SK-N-SH (cell line): ENCODE measurements around the gene PIEZO2. TPM values are rescaled to one million over a fixed set of nuclear protein-coding genes. Genes with fewer than 3 reads are reported as not detected.

Source experiments
- CTCF ChIA-PET: fragments of 300-600, 350-600 bp; formaldehyde crosslinking; extraction: SDS; loops from one replicate; lab custom pipeline; 2021; lab: Yijun Ruan, JAX
- POLR2A ChIA-PET: fragments of 350-600 bp; sonication (Branson Sonifier 250); formaldehyde crosslinking; extraction: SDS; loops from one replicate; lab custom pipeline; 2020; ENCODE audit warnings: antibody characterized with exemption, inconsistent platforms; lab: Yijun Ruan, JAX
- DNase-seq: peaks from one replicate; pipeline ENCODE4 v3.0.0; 2012
- H2AFZ ChIP-seq: fragments of 200-600 bp; sonication (generic); 2 replicates; pipeline ENCODE4 v1.8.1; 2016; ENCODE audit warnings: antibody characterized with exemption, mild to moderate bottlenecking, low read depth
- H3F3A ChIP-seq: fragments of 200-600 bp; sonication (generic); replicated peaks from 2 replicates; pipeline ENCODE3; 2016; ENCODE audit warnings: antibody characterized with exemption, mild to moderate bottlenecking; ENCODE audit not compliant: insufficient read depth
- H3K27ac ChIP-seq, 2 experiments: fragments of 200-500 bp in 1 of 2; fragments of 200-600 bp in 1 of 2; sonication (Bioruptor generic) in 1 of 2; sonication (generic), shearing (Covaris generic) in 1 of 2; 2 replicates each; pipeline versions ENCODE4 v1.5.1 to v1.6.1; 2014 to 2016; ENCODE audit warnings: low read depth in 2 of 2, inconsistent platforms in 1 of 2, low read length in 1 of 2, mild to moderate bottlenecking in 1 of 2, mixed read lengths in 1 of 2
- H3K27me3 ChIP-seq: fragments of 200-600 bp; sonication (generic), shearing (Covaris generic); 2 replicates; pipeline ENCODE4 v1.6.1; 2016; ENCODE audit warnings: mixed run types; ENCODE audit not compliant: insufficient read depth
- H3K36me3 ChIP-seq, 2 experiments: fragments of 200-500 bp in 1 of 2; fragments of 200-600 bp in 1 of 2; sonication (Bioruptor generic) in 1 of 2; sonication (generic) in 1 of 2; replicated peaks in 1 of 2; 2 replicates each; pipeline versions ENCODE3 to v1.5.1; 2014 to 2016; ENCODE audit warnings: low read length in 1 of 2, mild to moderate bottlenecking in 1 of 2; ENCODE audit not compliant: insufficient read depth in 2 of 2, control insufficient read depth in 1 of 2
- H3K4me1 ChIP-seq, 2 experiments: fragments of 200-500 bp in 1 of 2; fragments of 200-600 bp in 1 of 2; sonication (Bioruptor generic) in 1 of 2; sonication (generic), shearing (Covaris generic) in 1 of 2; 2 replicates each; pipeline versions ENCODE4 v1.5.1 to v1.6.1; 2014 to 2016; ENCODE audit warnings: low read depth in 1 of 2, low read length in 1 of 2, mixed run types in 1 of 2; ENCODE audit not compliant: insufficient read depth in 2 of 2, control insufficient read depth in 1 of 2
- H3K4me2 ChIP-seq: fragments of 200-600 bp; sonication (generic), shearing (Covaris generic); 2 replicates; pipeline ENCODE4 v1.6.1; 2017; ENCODE audit warnings: mixed run types
- H3K4me3 ChIP-seq, 2 experiments: fragments of 200-500 bp in 1 of 2; fragments of 200-600 bp in 1 of 2; sonication (Bioruptor generic) in 1 of 2; sonication (generic), shearing (Covaris generic) in 1 of 2; 2 replicates each; pipeline versions ENCODE4 v1.5.1 to v1.8.1; 2014 to 2016; ENCODE audit warnings: low read depth in 2 of 2, inconsistent platforms in 1 of 2, low read length in 1 of 2, mild to moderate bottlenecking in 1 of 2, mixed read lengths in 1 of 2, moderate library complexity in 1 of 2
- H3K79me2 ChIP-seq: fragments of 200-600 bp; sonication (generic); 2 replicates; pipeline ENCODE4 v1.8.1; 2017; ENCODE audit warnings: mild to moderate bottlenecking; ENCODE audit not compliant: insufficient read depth
- H3K9ac ChIP-seq: fragments of 200-600 bp; sonication (generic); 2 replicates; pipeline ENCODE4 v1.6.1; 2017; ENCODE audit warnings: mixed run types
- H3K9me2 ChIP-seq: fragments of 200-600 bp; sonication (generic); 2 replicates; pipeline ENCODE4 v1.6.1; 2017; ENCODE audit warnings: mixed run types
- H3K9me3 ChIP-seq: fragments of 200-600 bp; sonication (generic); 2 replicates; pipeline ENCODE4 v1.6.1; 2017; ENCODE audit warnings: mixed run types, mild to moderate bottlenecking, moderate library complexity
- H4K20me1 ChIP-seq: fragments of 200-600 bp; sonication (generic); 2 replicates; pipeline ENCODE4 v1.6.1; 2017; ENCODE audit warnings: mild to moderate bottlenecking, mixed run types; ENCODE audit not compliant: insufficient read depth
- CHD2 ChIP-seq: fragments of 150-350 bp; IDR thresholded peaks from 2 replicates; pipeline ENCODE4 v1.6.1; 2018; ENCODE audit warnings: low read length; ENCODE audit not compliant: partially characterized antibody
- ELF1 ChIP-seq: IDR thresholded peaks from 2 replicates; pipeline ENCODE4 v1.4.0; 2012
- FOSL2 ChIP-seq: IDR thresholded peaks from 2 replicates; pipeline ENCODE4 v1.4.0; 2012; ENCODE audit warnings: low read depth, mild to moderate bottlenecking, moderate library complexity, borderline replicate concordance
- FOXM1 ChIP-seq: IDR thresholded peaks from 2 replicates; pipeline ENCODE4 v1.4.0; 2012; ENCODE audit warnings: low read depth, mild to moderate bottlenecking
- GATA2 ChIP-seq: sonication (generic); formaldehyde crosslinking; IDR thresholded peaks from 2 replicates; pipeline ENCODE4 v1.5.0; 2020; ENCODE audit warnings: mild to moderate bottlenecking, missing genetic modification reagents
- IRF3 ChIP-seq: fragments of 150-350 bp; IDR thresholded peaks from 2 replicates; pipeline ENCODE4 v1.6.1; 2016; ENCODE audit warnings: mild to moderate bottlenecking, low read depth, low read length
- JUND ChIP-seq: IDR thresholded peaks from 2 replicates; pipeline ENCODE4 v1.4.0; 2012
- MAX ChIP-seq: IDR thresholded peaks from 2 replicates; pipeline ENCODE4 v1.4.0; 2012; ENCODE audit warnings: low read depth
- NFIC ChIP-seq: IDR thresholded peaks from 2 replicates; pipeline ENCODE4 v1.4.0; 2012; ENCODE audit warnings: borderline replicate concordance
- NRF1 ChIP-seq: IDR thresholded peaks from 2 replicates; pipeline ENCODE4 v1.6.1; 2012; ENCODE audit warnings: low read depth, mild to moderate bottlenecking, low read length
- POLR2AphosphoS5 ChIP-seq: IDR thresholded peaks from 2 replicates; pipeline ENCODE4 v1.6.1; 2012; ENCODE audit warnings: low read depth, low read length
- RFX5 ChIP-seq: IDR thresholded peaks from 2 replicates; pipeline ENCODE4 v1.6.1; 2012; ENCODE audit warnings: mild to moderate bottlenecking, improper control_type of control experiment, low read length
- SIN3A ChIP-seq: IDR thresholded peaks from 2 replicates; pipeline ENCODE4 v1.6.1; 2012; ENCODE audit warnings: low read depth, mild to moderate bottlenecking, low read length, moderate library complexity, borderline replicate concordance
- TCF12 ChIP-seq: IDR thresholded peaks from 2 replicates; pipeline ENCODE4 v1.4.0; 2012
- TEAD4 ChIP-seq: IDR thresholded peaks from 2 replicates; pipeline ENCODE4 v1.4.0; 2012; ENCODE audit warnings: mild to moderate bottlenecking, borderline replicate concordance; ENCODE audit not compliant: insufficient read depth
- YY1 ChIP-seq: IDR thresholded peaks from 2 replicates; pipeline ENCODE4 v1.4.0; 2012; ENCODE audit warnings: low read depth, mild to moderate bottlenecking
- WGBS: methylation state at CpG from one replicate; pipeline ENCODE4 v1.1.6; 2017; ENCODE audit warnings: low lambda C conversion rate; 5-methylcytosine and 5-hydroxymethylcytosine counted together
- polyA plus RNA-seq, 3 experiments: library from polyadenylated mRNA; depleted of rRNA; stranded (reverse); fragments of >200 nt; gene quantifications; 2 replicates each; pipeline ENCODE4 v1.2.3, GENCODE V29; 2012
- TF ChIP-seq, protein P1 (sequence below): IDR thresholded peaks from 2 replicates; pipeline ENCODE4; 2012
- TF ChIP-seq, protein P2 (sequence below): fragments of 200-600 bp; sonication (generic); IDR thresholded peaks from 2 replicates; pipeline ENCODE4 v1.6.1; 2017; ENCODE audit warnings: antibody characterized with exemption, mild to moderate bottlenecking, moderate library complexity

The PIEZO2 gene
- polyA plus RNA-seq, 1 of the 3 experiments (the other 2 are of a cell fraction), result not detected

- TF ChIP-seq NRF1 (no peak), ELF1 (no peak), CHD2 (no peak), JUND (no peak)
Measured at GRCh38 chr18:11053293-11053692, 96.1 kb downstream of the PIEZO2 start (continued).

DNA sequence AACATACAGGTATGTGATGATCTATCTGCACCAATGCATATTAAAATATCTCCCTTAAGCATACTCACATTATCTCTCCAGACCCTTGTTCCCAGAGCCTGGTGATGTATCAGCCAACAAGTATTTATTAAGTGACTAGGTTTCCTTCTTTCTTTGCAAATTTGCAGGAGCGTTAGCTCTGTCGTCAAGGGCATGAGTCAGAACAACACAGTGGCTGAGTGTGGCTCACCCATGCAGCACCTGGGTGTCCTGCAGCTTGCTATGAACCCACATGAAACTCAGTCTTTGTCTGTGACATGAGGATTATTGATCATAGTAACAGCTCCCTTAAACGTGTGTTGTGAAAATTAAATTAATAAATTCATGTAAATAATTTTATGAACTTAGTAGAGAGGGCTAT, 96.6 kb downstream of the PIEZO2 start:
- Histone ChIP-seq H3F3A (no peaks in the 10 kb centered on the region), H3K9me3 (no peaks in the 10 kb centered on the region)
- TF ChIP-seq CHD2 (no peak), FOXM1 (no peak), JUND (no peak), RFX5 (no peak), TEAD4 (no peak), NRF1 (no peak), YY1 (no peak), IRF3 (no peak), MAX (no peak), POLR2AphosphoS5 (no peak), TCF12 (no peak)
- TF ChIP-seq, protein P1, sequence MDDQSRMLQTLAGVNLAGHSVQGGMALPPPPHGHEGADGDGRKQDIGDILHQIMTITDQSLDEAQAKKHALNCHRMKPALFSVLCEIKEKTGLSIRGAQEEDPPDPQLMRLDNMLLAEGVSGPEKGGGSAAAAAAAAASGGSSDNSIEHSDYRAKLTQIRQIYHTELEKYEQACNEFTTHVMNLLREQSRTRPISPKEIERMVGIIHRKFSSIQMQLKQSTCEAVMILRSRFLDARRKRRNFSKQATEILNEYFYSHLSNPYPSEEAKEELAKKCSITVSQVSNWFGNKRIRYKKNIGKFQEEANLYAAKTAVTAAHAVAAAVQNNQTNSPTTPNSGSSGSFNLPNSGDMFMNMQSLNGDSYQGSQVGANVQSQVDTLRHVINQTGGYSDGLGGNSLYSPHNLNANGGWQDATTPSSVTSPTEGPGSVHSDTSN, result no peak
- TF ChIP-seq, all 33 proteins: peak for 0
- Histone ChIP-seq H4K20me1 (no peaks in the 10 kb centered on the region), H3K4me3 (no peak overlapping the region), H3K9me2 (no peaks in the 10 kb centered on the region), H3K4me2 (no peak overlapping the region), H2AFZ (no peak overlapping the region), H3K79me2 (no peaks in the 10 kb centered on the region), H3K4me1 (no peaks in the 10 kb centered on the region), H3K9ac (no peak overlapping the region), H3K27ac (no peak overlapping the region), H3K36me3 (no peaks in the 10 kb centered on the region), H3K27me3 (peaks cover 4% of the 10 kb centered on the region)
- ChIA-PET POLR2A (no interaction called here), CTCF (interaction anchor here (0.6 to 5.1 kb wide), 2 partner anchors 13 to 22 kb away, joined by 3 to 27 read pairs; no protein-coding TSS in a partner anchor)
- DNase-seq, result no peak
- WGBS, result 18% methylated on average over 3 of the region's 3 CpGs

- no peaks in the 10 kb centered on the region for H3K9me3 ChIP-seq
- ChIA-PET CTCF (interaction anchor here (1.6 to 5.1 kb wide), 2 partner anchors 11 to 28 kb away, joined by 4 to 27 read pairs; no protein-coding TSS in a partner anchor), POLR2A (no interaction called here)
- no peak overlapping the region for H2AFZ ChIP-seq
- no peaks in the 10 kb centered on the region for H3K9me2 ChIP-seq
- no peak for DNase-seq
- no peak for TF ChIP-seq FOSL2
- TF ChIP-seq YY1, result no peak
- no peak for TF ChIP-seq POLR2AphosphoS5
- TF ChIP-seq NFIC, result no peak
- TF ChIP-seq, protein P2, sequence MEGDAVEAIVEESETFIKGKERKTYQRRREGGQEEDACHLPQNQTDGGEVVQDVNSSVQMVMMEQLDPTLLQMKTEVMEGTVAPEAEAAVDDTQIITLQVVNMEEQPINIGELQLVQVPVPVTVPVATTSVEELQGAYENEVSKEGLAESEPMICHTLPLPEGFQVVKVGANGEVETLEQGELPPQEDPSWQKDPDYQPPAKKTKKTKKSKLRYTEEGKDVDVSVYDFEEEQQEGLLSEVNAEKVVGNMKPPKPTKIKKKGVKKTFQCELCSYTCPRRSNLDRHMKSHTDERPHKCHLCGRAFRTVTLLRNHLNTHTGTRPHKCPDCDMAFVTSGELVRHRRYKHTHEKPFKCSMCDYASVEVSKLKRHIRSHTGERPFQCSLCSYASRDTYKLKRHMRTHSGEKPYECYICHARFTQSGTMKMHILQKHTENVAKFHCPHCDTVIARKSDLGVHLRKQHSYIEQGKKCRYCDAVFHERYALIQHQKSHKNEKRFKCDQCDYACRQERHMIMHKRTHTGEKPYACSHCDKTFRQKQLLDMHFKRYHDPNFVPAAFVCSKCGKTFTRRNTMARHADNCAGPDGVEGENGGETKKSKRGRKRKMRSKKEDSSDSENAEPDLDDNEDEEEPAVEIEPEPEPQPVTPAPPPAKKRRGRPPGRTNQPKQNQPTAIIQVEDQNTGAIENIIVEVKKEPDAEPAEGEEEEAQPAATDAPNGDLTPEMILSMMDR, result no peak
- no peak for TF ChIP-seq IRF3
- no peak for TF ChIP-seq JUND
- TF ChIP-seq GATA2 (CRISPR knock-in tag), result no peak
- TF ChIP-seq SIN3A, result no peak
- H3K9ac ChIP-seq, result no peak overlapping the region
- no peaks in the 10 kb centered on the region for H3K4me1 ChIP-seq
- no peaks in the 10 kb centered on the region for H3F3A ChIP-seq
- H3K36me3 ChIP-seq, result no peaks in the 10 kb centered on the region
- H4K20me1 ChIP-seq, result no peaks in the 10 kb centered on the region
- no peak overlapping the region for H3K4me2 ChIP-seq
- H3K79me2 ChIP-seq, result no peaks in the 10 kb centered on the region
- H3K27ac ChIP-seq, result no peak overlapping the region
- H3K4me3 ChIP-seq, result no peak overlapping the region
- 14% methylated on average over 3 of the region's 3 CpGs for WGBS
- H3K27me3 ChIP-seq, result peaks cover 4% of the 10 kb centered on the region
Measured at GRCh38 chr18:11051462-11051861, 97.9 kb downstream of the PIEZO2 start.
